ENCODE results near the gene AKAP13.

The AKAP13 gene

GRCh38 chr15:85722374-85723152 is 342.2 kb downstream of the AKAP13 start:
- no peaks in the 10 kb centered on the region for H3K27me3 ChIP-seq
- peaks cover 0 to 8% (median 0%) of the 10 kb centered on the region in 10 experiments; a peak in 1 of 20 replicates for H3K4me1 ChIP-seq
- TF ChIP-seq Cebpa-rat (IDR thresholded peaks at IDR 0.05), result no peak
- no peak overlapping the region for H3K9ac ChIP-seq
- peaks cover 0 to 99% (median 25%) of the 10 kb centered on the region in 11 experiments; a peak in 11 of 22 replicates for H4K20me1 ChIP-seq
- no peak overlapping the region for H3K4me3 ChIP-seq
- no peaks in the 10 kb centered on the region for H3K9me3 ChIP-seq (replicated peaks in 1 of 11)
- H3K36me3 ChIP-seq, result peaks cover 99 to 100% (median 100%) of the 10 kb centered on the region in 11 experiments
- H3K27ac ChIP-seq, result no peak overlapping the region
- no peak overlapping the region for H3K4me2 ChIP-seq

- Histone ChIP-seq H3K9me3 (replicated peaks in 1 of 11) (no peaks in the 10 kb centered on the region), H3K27ac (no peak overlapping the region), H3K4me3 (no peak overlapping the region), H3K4me2 (no peak overlapping the region), H3K4me1 (peaks cover 0 to 8% (median 0%) of the 10 kb centered on the region in 10 experiments; a peak in 1 of 20 replicates), H4K20me1 (peaks cover 0 to 98% (median 25%) of the 10 kb centered on the region in 11 experiments; a peak in 11 of 22 replicates), H3K9ac (no peak overlapping the region), H3K27me3 (no peaks in the 10 kb centered on the region), H3K36me3 (peaks cover 98 to 100% (median 100%) of the 10 kb centered on the region in 11 experiments)
- no peak for TF ChIP-seq Cebpa-rat (IDR thresholded peaks at IDR 0.05)
These were observed 343.9 kb downstream of the AKAP13 start for GRCh38 chr15:85723960-85724945.

- TF ChIP-seq Cebpa-rat (IDR thresholded peaks at IDR 0.05), result no peak
- H3K9ac ChIP-seq, result no peak overlapping the region
- H4K20me1 ChIP-seq, result peaks cover 0 to 98% (median 33%) of the 10 kb centered on the region in 11 experiments; a peak in 14 of 22 replicates
- H3K4me2 ChIP-seq, result no peak overlapping the region
- peaks cover 94 to 100% (median 100%) of the 10 kb centered on the region in 11 experiments for H3K36me3 ChIP-seq
- H3K4me1 ChIP-seq, result peaks cover 0 to 8% (median 0%) of the 10 kb centered on the region in 10 experiments; a peak in 1 of 20 replicates
- no peaks in the 10 kb centered on the region for H3K9me3 ChIP-seq (replicated peaks in 1 of 11)
- H3K4me3 ChIP-seq, result no peak overlapping the region
- no peaks in the 10 kb centered on the region for H3K27me3 ChIP-seq
- H3K27ac ChIP-seq, result no peak overlapping the region
These were observed 344.6 kb downstream of the AKAP13 start for GRCh38 chr15:85725019-85725418.

GRCh38 chr15:85725564-85725963 is 345.2 kb downstream of the AKAP13 start:
- H3K4me1 ChIP-seq, result peaks cover 0 to 8% (median 0%) of the 10 kb centered on the region in 10 experiments; a peak in 1 of 20 replicates
- no peaks in the 10 kb centered on the region for H3K27me3 ChIP-seq
- no peak overlapping the region for H3K27ac ChIP-seq
- TF ChIP-seq Cebpa-rat (IDR thresholded peaks at IDR 0.05), result no peak
- no peak overlapping the region for H3K9ac ChIP-seq
- no peaks in the 10 kb centered on the region for H3K9me3 ChIP-seq (replicated peaks in 1 of 11)
- peaks cover 91 to 100% (median 99%) of the 10 kb centered on the region in 11 experiments for H3K36me3 ChIP-seq
- no peak overlapping the region for H3K4me2 ChIP-seq
- H3K4me3 ChIP-seq, result no peak overlapping the region
- H4K20me1 ChIP-seq, result peaks cover 0 to 98% (median 36%) of the 10 kb centered on the region in 11 experiments; a peak in 14 of 22 replicates

DNA sequence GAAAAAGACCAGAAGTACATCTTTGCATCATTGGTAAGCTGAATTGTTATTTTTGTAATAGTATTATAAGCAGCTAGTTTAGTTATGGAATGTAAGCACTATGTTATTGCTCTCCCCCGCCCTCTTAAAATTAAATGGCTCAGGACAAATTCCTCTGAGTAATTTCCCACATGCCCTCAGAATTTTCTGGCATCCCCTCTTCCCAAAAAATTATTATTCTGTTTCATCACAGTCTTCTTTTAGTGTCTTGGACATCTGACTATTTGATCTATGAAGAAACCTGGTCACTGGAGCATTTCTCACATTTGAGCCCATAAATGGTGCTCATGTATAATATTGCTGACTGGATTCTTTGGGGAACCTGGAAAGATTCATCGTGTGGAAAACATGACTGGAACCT is 346.1 kb downstream of the AKAP13 start:
- Histone ChIP-seq H3K9ac (no peak overlapping the region; a peak in 1 of 22 replicates), H3K9me3 (replicated peaks in 1 of 11) (peaks cover 0 to 3% (median 0%) of the 10 kb centered on the region in 11 experiments; a peak in 3 of 22 replicates), H3K27me3 (no peaks in the 10 kb centered on the region), H3K4me3 (no peak overlapping the region), H3K4me2 (no peak overlapping the region), H3K4me1 (peaks cover 0 to 8% (median 0%) of the 10 kb centered on the region in 10 experiments; a peak in 1 of 20 replicates), H3K27ac (no peak overlapping the region), H3K36me3 (peaks cover 91 to 100% (median 99%) of the 10 kb centered on the region in 11 experiments), H4K20me1 (peaks cover 0 to 98% (median 35%) of the 10 kb centered on the region in 11 experiments; a peak in 14 of 22 replicates)
- no peak for TF ChIP-seq Cebpa-rat (IDR thresholded peaks at IDR 0.05)

- TF ChIP-seq Cebpa-rat (IDR thresholded peaks at IDR 0.05), result no peak
- no peak overlapping the region for H3K27ac ChIP-seq
- H4K20me1 ChIP-seq, result peaks cover 0 to 98% (median 35%) of the 10 kb centered on the region in 11 experiments; a peak in 14 of 22 replicates
- no peak overlapping the region for H3K4me2 ChIP-seq
- peaks cover 0 to 9% (median 0%) of the 10 kb centered on the region in 11 experiments; a peak in 7 of 22 replicates for H3K9me3 ChIP-seq (replicated peaks in 1 of 11)
- no peak overlapping the region for H3K9ac ChIP-seq
- H3K4me3 ChIP-seq, result no peak overlapping the region
- peaks cover 91 to 100% (median 99%) of the 10 kb centered on the region in 11 experiments for H3K36me3 ChIP-seq
- no peaks in the 10 kb centered on the region for H3K27me3 ChIP-seq
- peaks cover 0 to 6% (median 0%) of the 10 kb centered on the region in 10 experiments; a peak in 1 of 20 replicates for H3K4me1 ChIP-seq
These were observed 346.7 kb downstream of the AKAP13 start for GRCh38 chr15:85727068-85727467.

DNA sequence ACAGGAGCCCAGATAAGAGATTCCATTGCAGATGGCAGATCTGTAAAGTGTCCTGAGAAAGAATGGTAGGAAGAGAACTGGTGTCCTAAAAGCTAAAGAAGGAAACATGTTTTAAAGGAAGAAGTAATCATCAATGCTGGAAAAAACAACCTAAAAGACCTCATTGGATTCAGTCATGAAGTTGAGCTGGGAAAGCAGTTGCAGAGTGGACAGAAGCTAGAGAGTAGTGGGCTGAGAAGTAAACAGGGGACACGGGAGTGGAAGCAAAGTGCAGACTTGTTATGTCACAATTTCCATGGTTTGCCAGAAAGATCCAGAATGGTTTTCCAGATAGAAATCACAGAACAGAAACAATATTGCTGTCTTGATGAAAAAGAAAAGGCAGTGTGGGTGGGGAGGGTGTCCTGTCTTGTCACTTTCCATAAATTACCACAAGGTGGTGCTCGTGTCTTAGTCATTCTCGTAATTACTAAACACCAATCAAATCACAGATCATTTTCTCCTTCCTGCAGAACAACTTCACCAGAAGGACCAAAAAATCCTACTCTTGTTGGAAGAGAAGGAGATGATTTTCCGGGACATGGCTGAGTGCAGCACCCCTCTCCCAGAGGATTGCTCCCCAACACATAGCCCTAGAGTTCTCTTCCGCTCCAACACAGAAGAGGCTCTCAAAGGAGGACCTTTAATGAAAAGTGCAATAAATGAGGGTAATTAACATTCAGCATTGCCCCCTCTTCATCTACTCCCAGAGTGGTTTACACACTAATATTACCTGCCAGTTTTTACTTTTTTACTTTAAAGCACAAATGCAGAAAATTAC is 349.8 kb downstream of the AKAP13 start:
- Histone ChIP-seq H3K9ac (no peak overlapping the region), H3K4me3 (no peak overlapping the region), H3K9me3 (replicated peaks in 1 of 11) (peaks cover 11 to 19% (median 14%) of the 10 kb centered on the region in 11 experiments), H4K20me1 (peaks cover 0 to 92% (median 25%) of the 10 kb centered on the region in 11 experiments; a peak in 13 of 22 replicates), H3K4me2 (no peak overlapping the region), H3K4me1 (no peaks in the 10 kb centered on the region), H3K36me3 (peaks cover 87 to 100% (median 97%) of the 10 kb centered on the region in 11 experiments), H3K27ac (no peak overlapping the region), H3K27me3 (no peaks in the 10 kb centered on the region)
- no peak for TF ChIP-seq Cebpa-rat (IDR thresholded peaks at IDR 0.05)

DNA sequence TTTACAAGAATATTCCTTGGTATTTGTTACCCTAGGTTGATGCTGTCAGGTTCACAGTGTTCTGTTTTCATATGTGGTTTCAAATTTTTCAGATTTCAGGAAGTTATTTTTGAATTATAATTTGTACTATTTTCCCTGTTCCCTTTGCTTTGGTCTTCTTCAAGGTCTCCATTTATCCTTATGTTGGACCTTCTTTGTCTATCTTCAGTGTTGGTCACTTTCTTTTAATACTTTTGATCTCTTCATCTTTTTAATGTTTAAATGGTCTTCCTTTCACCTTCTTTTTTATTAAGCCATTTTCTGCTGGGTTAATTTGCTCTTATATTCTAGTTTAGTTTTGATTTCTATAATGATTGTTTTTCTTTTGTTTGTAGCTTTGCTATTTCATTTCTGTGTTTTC is 353.0 kb downstream of the AKAP13 start:
- Histone ChIP-seq H3K4me2 (no peak overlapping the region), H3K4me3 (no peak overlapping the region), H3K9me3 (replicated peaks in 1 of 11) (peaks cover 11 to 19% (median 14%) of the 10 kb centered on the region in 11 experiments), H3K4me1 (no peaks in the 10 kb centered on the region), H4K20me1 (peaks cover 0 to 94% (median 24%) of the 10 kb centered on the region in 11 experiments; a peak in 12 of 22 replicates), H3K27me3 (no peaks in the 10 kb centered on the region), H3K9ac (no peak overlapping the region), H3K36me3 (peaks cover 81 to 100% (median 96%) of the 10 kb centered on the region in 11 experiments), H3K27ac (no peak overlapping the region)
- no peak for TF ChIP-seq Cebpa-rat (IDR thresholded peaks at IDR 0.05)

Measured in BLaER1 treated with 17β-estradiol and CSF1 and Interleukin-3, amounts not matched to agents 10 nM and 100 nM (cell line).